HEK293T (cell line): ENCODE results near the gene COASY.

Source experiments
- FOXA1 ChIP-seq: fragments of 450-650 bp; IDR thresholded peaks from 2 replicates; pipeline ENCODE4 v1.6.1; 2016; ENCODE audit warnings: mild to moderate bottlenecking
- HDGF ChIP-seq: fragments of 450-650 bp; IDR thresholded peaks from 2 replicates; pipeline ENCODE4 v1.6.1; 2017; ENCODE audit warnings: antibody characterized with exemption, borderline replicate concordance
- SUZ12 ChIP-seq: fragments of 450-650 bp; IDR thresholded peaks from 2 replicates; pipeline ENCODE4 v1.6.1; 2016; ENCODE audit warnings: mild to moderate bottlenecking

DNA sequence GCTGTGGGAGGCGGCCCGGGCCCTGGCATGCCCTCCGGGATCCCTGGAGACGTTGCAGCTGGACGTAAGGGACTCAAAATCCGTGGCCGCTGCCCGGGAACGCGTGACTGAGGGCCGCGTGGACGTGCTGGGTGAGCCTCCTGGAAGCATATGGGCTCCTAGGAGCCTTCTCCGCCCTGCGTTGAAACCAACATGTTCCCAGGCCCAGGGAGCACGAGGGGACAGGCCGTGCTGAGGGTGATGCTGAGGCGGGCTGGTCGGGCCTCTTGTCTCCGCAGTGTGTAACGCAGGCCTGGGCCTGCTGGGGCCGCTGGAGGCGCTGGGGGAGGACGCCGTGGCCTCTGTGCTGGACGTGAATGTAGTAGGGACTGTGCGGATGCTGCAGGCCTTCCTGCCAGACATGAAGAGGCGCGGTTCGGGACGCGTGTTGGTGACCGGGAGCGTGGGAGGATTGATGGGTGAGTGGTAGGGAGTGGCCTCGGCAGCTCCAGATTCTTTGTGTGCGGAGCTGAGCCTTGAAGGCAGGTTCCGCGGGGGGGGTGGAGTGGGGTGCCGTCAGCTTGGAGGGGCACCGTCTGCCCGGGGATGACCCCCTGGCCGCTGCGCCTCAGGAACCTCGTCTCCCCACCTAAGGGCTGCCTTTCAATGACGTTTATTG, 8.7 kb upstream of the COASY start:
- TF ChIP-seq HDGF = no peak
- TF ChIP-seq FOXA1 = no peak
- no peak for TF ChIP-seq SUZ12
